ENCODE data around the gene MRPL27. TPM values are rescaled to one million over a fixed set of nuclear protein-coding genes. Genes with fewer than 3 reads are reported as not detected.

MRPL27 gene
- total and polyA plus RNA-seq, 8 donors, result 52.5 to 60.1 (median 54.9) TPM

DNA sequence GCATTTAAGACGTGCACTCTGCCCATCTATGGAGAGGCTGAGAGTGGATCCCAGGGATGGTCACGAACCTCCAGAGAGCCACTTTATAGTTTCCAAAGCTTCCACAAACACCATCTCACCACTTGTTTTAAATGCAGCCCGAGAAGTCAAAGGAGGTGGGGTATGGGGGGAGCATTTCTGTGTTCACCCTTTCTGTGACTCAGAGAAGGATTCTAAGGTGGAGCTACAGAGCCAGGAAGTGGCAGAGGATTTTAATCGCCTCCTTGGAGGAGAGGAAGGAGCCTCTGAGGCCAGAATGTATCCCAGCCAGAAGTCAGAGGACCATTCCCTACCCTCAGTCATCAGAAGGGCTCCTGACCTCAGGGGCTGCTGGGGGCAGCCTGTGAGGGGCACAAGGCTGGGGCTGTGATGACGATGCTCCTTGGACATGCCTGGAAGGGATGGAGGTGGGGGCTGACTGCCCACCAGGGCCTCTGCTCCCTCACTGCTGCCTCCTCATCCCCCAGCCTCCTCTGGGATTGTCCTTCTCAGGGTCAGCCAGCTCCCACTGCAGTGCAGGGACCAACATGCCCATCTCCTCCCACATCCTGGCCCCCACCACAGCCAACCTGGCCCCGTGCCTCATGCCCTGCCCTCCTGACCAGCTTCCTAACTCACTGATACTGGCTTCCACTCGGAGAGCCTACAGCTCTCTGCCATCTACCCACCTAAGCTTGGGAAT is 24.3 kb downstream of the MRPL27 start:
- H3K27me3 ChIP-seq, result no peaks in the 10 kb centered on the region
- DNase-seq, result peak in 1 of 4 donors; percentile 8
- H3K4me1 ChIP-seq, result peaks cover 15 to 34% of the 10 kb centered on the region in 2 donors
- ATAC-seq, result no peak
- intact Hi-C loops (cut with DNase I), result no loop called here
- no peak overlapping the region for H3K27ac ChIP-seq
- H3K36me3 ChIP-seq, result peaks cover 0 to 4% of the 10 kb centered on the region in 2 donors
- TF ChIP-seq CTCF (IDR thresholded peaks at IDR 0.05), result no peak
- H3K9me3 ChIP-seq, result no peaks in the 10 kb centered on the region
- H3K4me3 ChIP-seq, result no peak overlapping the region

GRCh38 chr17:50347894-50348291 is 25.1 kb downstream of the MRPL27 start:
- no peak overlapping the region for H3K4me3 ChIP-seq
- H3K4me1 ChIP-seq, result peaks cover 15 to 34% of the 10 kb centered on the region in 2 donors
- ATAC-seq (no peak), DNase-seq (no peak)
- intact Hi-C loops (cut with DNase I), result no loop called here
- H3K36me3 ChIP-seq, result no peaks in the 10 kb centered on the region
- H3K9me3 ChIP-seq, result no peaks in the 10 kb centered on the region
- no peak for TF ChIP-seq CTCF (IDR thresholded peaks at IDR 0.05)
- H3K27ac ChIP-seq, result no peak overlapping the region
- no peaks in the 10 kb centered on the region for H3K27me3 ChIP-seq

DNA sequence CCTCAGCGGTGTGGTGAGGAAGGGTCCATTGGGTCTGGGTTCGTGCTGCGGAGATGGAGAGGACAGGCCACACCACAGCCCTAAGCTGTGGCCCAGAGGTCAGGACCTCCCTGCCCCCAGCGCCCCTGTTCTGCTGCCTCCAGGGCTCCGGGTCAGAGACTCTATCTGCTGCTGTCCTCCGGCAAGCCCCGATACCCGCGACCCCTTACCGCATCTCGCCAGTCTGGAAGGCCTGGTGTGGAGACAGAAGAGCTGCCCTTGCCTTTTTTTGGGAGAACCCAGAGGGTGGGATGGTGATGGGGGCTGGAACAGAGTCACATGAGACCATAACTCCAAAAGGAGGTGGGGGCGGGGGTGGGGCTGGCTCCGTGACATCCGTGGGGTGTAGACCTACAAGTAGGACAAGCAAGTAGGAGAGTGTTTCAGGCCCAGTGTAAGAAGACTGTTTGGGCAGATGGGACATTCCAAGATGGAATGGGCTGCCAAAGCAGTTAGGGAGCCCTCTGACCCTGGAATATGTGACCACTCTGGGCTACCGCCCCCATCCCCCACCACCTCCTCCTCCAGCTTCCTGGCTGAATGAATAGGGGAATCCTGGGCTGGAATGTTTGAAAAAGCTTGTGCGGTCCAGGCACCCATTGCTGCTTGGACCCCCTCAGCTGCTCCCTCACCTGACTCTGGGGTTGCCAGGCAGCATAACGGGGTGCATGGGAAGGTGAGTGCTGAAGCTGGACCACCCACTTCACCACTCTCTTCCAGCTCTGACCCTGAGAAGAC is 25.7 kb downstream of the MRPL27 start:
- Histone ChIP-seq H3K36me3 (no peaks in the 10 kb centered on the region), H3K27ac (no peak overlapping the region), H3K9me3 (no peaks in the 10 kb centered on the region), H3K27me3 (no peaks in the 10 kb centered on the region), H3K4me1 (peaks cover 15 to 34% of the 10 kb centered on the region in 2 donors), H3K4me3 (peak overlapping the region; percentile 67)
- intact Hi-C loops (cut with DNase I), result no loop called here
- DNase-seq, result peak in 1 of 4 donors; percentile 33
- TF ChIP-seq CTCF (IDR thresholded peaks at IDR 0.05), result no peak
- ATAC-seq, result no peak

DNA sequence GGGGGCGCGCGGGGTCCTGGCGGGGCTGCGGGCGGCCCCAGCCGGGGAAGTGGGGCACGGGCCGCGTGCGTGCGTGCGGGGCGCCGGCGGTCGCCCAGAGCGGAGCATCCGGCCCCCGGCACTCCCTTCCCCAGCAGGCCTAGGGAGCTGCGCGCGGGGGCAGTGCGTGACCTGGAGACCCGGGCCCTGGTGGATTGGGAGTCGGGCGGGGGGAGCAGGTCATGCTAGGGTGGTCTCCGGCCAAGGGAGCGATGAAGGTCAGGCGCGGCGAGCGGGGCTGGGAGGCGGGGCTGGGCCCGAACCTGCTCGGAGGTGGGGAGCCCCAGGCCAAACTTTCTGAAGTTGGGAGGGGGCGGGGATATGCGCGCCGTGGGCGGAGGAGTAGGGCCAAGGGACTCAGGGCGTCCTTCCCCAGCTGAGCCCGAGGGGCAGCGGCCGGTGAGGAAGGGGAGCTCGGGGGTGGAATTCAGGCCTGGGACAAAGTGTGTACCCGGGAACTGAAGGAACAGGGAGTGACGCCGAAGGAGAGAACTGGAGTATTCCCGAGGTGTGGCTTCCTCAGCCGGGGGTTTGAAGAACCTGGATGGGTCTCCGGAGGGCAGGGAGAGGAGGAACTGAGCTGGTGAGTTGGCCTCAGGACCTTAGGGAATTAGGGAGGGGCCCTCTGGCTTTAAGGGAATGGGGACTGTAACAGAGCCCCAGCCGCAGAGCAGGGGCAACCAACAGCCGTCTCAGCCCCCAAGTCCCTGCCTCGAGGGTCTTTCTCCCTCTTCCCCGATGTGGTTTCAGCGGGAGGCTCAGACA is 26.5 kb downstream of the MRPL27 start:
- peak; percentile 49 for ATAC-seq
- peak in 2 of 4 donors; percentile 60 to 87 for DNase-seq
- H3K9me3 ChIP-seq, result no peaks in the 10 kb centered on the region
- no peak for TF ChIP-seq CTCF (IDR thresholded peaks at IDR 0.05)
- H3K27me3 ChIP-seq, result no peaks in the 10 kb centered on the region
- H3K27ac ChIP-seq, result peak overlapping the region in 1 of 2 donors; percentile 1
- peak overlapping the region; percentile 67 for H3K4me3 ChIP-seq
- peaks cover 15 to 34% of the 10 kb centered on the region in 2 donors for H3K4me1 ChIP-seq
- intact Hi-C loops (cut with DNase I), result no loop called here
- no peaks in the 10 kb centered on the region for H3K36me3 ChIP-seq
